ENCODE measurements around the gene IFNA5. TPM values are rescaled to one million over a fixed set of nuclear protein-coding genes. Genes with fewer than 3 reads are reported as not detected.

Gene IFNA5
- total and polyA plus RNA-seq, 2 donors (not counting 1 experiment from before 2014, with no cell fraction given): not detected

DNA sequence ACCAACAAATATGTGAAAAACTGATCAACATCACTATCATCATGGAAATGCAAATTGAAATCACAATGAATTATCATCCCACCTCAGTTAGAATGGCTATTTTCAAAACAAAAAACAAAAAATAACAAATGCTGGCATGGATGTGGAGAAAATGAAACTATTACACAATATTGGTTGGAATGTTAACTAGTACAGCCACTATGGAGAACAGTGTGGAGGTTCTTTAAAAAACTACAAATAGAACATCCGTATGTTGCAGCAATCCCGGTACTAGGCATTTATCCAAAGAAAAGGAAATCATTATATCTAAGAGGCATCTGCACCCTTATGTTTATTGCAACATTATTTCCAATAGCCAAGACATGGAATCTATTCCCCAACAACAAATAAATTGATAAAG is 9.0 kb upstream of the IFNA5 start:
- Histone ChIP-seq H3K36me3 (replicated peaks in 1 of 2; ENCODE audit: control extremely low read depth in 1 of 2, control insufficient read depth in 1 of 2, extremely low read depth in 1 of 2, insufficient read depth in 2 of 2, low read length in 1 of 2) (no peaks in the 10 kb centered on the region), H2AFZ (ENCODE audit: insufficient read depth, low read depth, low read length, poor library complexity, severe bottlenecking) (no peak overlapping the region), H3K27ac (ENCODE audit: low read length in 2 of 2) (no peak overlapping the region), H3K27me3 (replicated peaks in 1 of 4; ENCODE audit: control extremely low read depth in 1 of 4, control insufficient read depth in 3 of 4, insufficient read depth in 4 of 4, low read length in 3 of 4) (peaks cover 0 to 2% (median 0%) of the 10 kb centered on the region in 4 experiments), H3K9ac (ENCODE audit: low read length) (no peak overlapping the region), H3K4me2 (replicated peaks; ENCODE audit: low read depth, low read length, poor library complexity, severe bottlenecking) (no peak overlapping the region), H3K79me2 (ENCODE audit: control insufficient read depth, insufficient read depth, low read length) (no peaks in the 10 kb centered on the region), H3K4me1 (ENCODE audit: control insufficient read depth in 2 of 2, insufficient read depth in 2 of 2, low read length in 2 of 2) (no peaks in the 10 kb centered on the region), H4K20me1 (ENCODE audit: control insufficient read depth, insufficient read depth, low read length, poor library complexity, severe bottlenecking) (no peaks in the 10 kb centered on the region), H3K9me3 (ENCODE audit: control extremely low read depth in 1 of 3, control insufficient read depth in 2 of 3, insufficient read depth in 1 of 3, low read length in 2 of 3) (no peaks in the 10 kb centered on the region), H3K4me3 (ENCODE audit: control extremely low read depth in 1 of 5, extremely low read depth in 1 of 5, insufficient read depth in 1 of 5, low read depth in 2 of 5, low read length in 4 of 5) (no peak overlapping the region)
- CTCF ChIA-PET: interaction anchor here (2.0 to 10.2 kb wide), 2 partner anchors 12 to 141 kb away, joined by 12 to 92 read pairs; no protein-coding TSS in a partner anchor
- WGBS (ENCODE audit: insufficient coverage): no CpG with 5 or more reads among the region's 2 CpGs
- POLR2A ChIA-PET: no interaction called here
- TF ChIP-seq EZH2 (IDR thresholded peaks at IDR 0.05; ENCODE audit: borderline replicate concordance, insufficient read depth, low read depth, low read length, poor library complexity, severe bottlenecking) (no peak), CTCF (IDR thresholded peaks at IDR 0.05) (no peak)
- no peaks in the 10 kb centered on the region for H3K9me3 Mint-ChIP-seq (ENCODE audit: insufficient read depth)
- intact Hi-C loops (cut with micrococcal nuclease): no loop called here
- no peak for DNase-seq
- no peaks in the 10 kb centered on the region for H3K4me1 Mint-ChIP-seq
- no peak overlapping the region for H3K4me3 Mint-ChIP-seq
- peaks cover 18% of the 10 kb centered on the region for H3K27me3 Mint-ChIP-seq
- no peak for ATAC-seq (ENCODE audit: low read depth)
- no peak overlapping the region for H3K27ac Mint-ChIP-seq

DNA sequence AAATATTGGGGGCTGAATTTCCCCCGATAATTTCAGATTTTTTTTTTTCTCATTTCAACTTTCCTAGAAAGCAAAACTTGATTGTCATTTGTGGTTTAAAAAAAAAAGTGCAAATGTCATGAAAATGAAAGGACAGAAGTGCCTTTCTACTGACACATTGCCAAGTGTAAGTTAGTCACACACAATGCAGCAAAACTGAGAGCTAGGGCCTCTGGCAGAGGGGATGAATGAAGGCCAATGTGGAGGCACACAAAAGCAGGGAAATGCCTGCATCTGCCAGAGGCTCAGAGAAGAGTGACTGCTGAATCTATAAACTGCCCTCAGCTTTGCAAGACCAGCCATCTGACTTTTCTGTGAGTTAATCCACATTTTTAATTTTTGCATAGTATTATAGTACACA is 6.8 kb upstream of the IFNA5 start:
- H3K27ac Mint-ChIP-seq: no peak overlapping the region
- CTCF ChIA-PET: no interaction called here
- no CpG with 5 or more reads among the region's 1 CpG for WGBS (ENCODE audit: insufficient coverage)

More for the DNA sequence above, 6.8 kb upstream of the IFNA5 start:
- no peak overlapping the region for H2AFZ ChIP-seq (ENCODE audit: insufficient read depth, low read depth, low read length, poor library complexity, severe bottlenecking)
- TF ChIP-seq CTCF (IDR thresholded peaks at IDR 0.05): no peak
- TF ChIP-seq EZH2 (IDR thresholded peaks at IDR 0.05; ENCODE audit: borderline replicate concordance, insufficient read depth, low read depth, low read length, poor library complexity, severe bottlenecking): no peak
- POLR2A ChIA-PET: no interaction called here
- no peaks in the 10 kb centered on the region for H3K4me1 ChIP-seq (ENCODE audit: control insufficient read depth in 2 of 2, insufficient read depth in 2 of 2, low read length in 2 of 2)
- no peak for DNase-seq
- Mint-ChIP-seq H3K9me3 (ENCODE audit: insufficient read depth) (no peaks in the 10 kb centered on the region), H3K4me3 (no peak overlapping the region), H3K27me3 (peaks cover 30% of the 10 kb centered on the region), H3K4me1 (no peaks in the 10 kb centered on the region)
- H3K9ac ChIP-seq (ENCODE audit: low read length): no peak overlapping the region
- no peak overlapping the region for H3K4me2 ChIP-seq (replicated peaks; ENCODE audit: low read depth, low read length, poor library complexity, severe bottlenecking)
- no peaks in the 10 kb centered on the region for H4K20me1 ChIP-seq (ENCODE audit: control insufficient read depth, insufficient read depth, low read length, poor library complexity, severe bottlenecking)
- no peaks in the 10 kb centered on the region for H3K36me3 ChIP-seq (replicated peaks in 1 of 2; ENCODE audit: control extremely low read depth in 1 of 2, control insufficient read depth in 1 of 2, extremely low read depth in 1 of 2, insufficient read depth in 2 of 2, low read length in 1 of 2)
- intact Hi-C loops (cut with micrococcal nuclease): no loop called here
- peaks cover 0 to 2% (median 0%) of the 10 kb centered on the region in 4 experiments for H3K27me3 ChIP-seq (replicated peaks in 1 of 4; ENCODE audit: control extremely low read depth in 1 of 4, control insufficient read depth in 3 of 4, insufficient read depth in 4 of 4, low read length in 3 of 4)
- H3K27ac ChIP-seq (ENCODE audit: low read length in 2 of 2): no peak overlapping the region
- H3K79me2 ChIP-seq (ENCODE audit: control insufficient read depth, insufficient read depth, low read length): no peaks in the 10 kb centered on the region
- no peaks in the 10 kb centered on the region for H3K9me3 ChIP-seq (ENCODE audit: control extremely low read depth in 1 of 3, control insufficient read depth in 2 of 3, insufficient read depth in 1 of 3, low read length in 2 of 3)
- no peak for ATAC-seq (ENCODE audit: low read depth)
- no peak overlapping the region for H3K4me3 ChIP-seq (ENCODE audit: control extremely low read depth in 1 of 5, extremely low read depth in 1 of 5, insufficient read depth in 1 of 5, low read depth in 2 of 5, low read length in 4 of 5)
